NCI-H2196 treated with DMSO at 0.1 percent for 48 hours (cell line): Measurements from ENCODE around the gene FAM25A.
"Not testable (repeated sequence)": the region's sequence is repeated elsewhere in the genome, so short reads cannot be mapped to it uniquely, and the experiment has no call there.

Source experiments
- DNase-seq: peaks from one replicate; lab custom pipeline; 2025; ENCODE audit not compliant: unreplicated experiment; lab: John Stamatoyannopoulos, UW

The FAM25A gene

DNA sequence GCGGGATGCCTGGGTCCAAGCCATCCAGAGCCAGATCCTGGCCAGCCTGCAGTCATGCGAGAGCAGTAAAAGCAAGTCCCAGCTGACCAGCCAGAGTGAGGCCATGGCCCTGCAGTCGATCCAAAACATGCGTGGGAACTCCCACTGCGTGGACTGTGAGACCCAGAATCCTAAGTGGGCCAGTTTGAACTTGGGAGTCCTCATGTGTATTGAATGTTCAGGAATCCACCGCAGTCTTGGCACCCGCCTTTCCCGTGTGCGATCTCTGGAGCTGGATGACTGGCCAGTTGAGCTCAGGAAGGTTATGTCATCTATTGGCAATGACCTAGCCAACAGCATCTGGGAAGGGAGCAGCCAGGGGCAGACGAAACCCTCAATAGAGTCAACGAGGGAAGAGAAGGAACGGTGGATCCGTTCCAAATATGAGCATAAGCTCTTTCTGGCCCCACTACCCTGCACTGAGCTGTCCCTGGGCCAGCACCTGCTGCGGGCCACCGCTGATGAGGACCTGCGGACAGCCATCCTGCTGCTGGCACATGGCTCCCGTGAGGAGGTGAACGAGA lies 10.9 kb upstream of the FAM25A start:
- not testable (repeated sequence) for DNase-seq

DNA sequence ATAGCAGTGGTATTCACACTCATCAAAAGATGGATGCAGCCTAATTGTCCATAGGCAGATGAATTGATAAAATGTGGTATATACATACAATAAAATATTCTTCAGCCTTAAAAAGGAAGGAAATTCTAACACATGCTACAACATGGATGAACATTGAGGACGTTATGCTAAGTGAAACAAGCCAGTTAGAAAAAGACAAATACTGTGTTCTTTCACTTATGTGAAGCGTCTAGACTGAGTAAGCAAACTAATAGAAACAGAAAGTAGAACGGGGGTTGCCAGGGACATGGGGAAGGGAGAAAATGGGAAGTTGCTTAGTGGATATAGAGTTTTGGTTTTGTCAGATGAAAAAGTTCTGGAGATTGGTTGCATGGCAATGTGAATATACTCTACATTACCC lies 6.6 kb upstream of the FAM25A start:
- DNase-seq = not testable (repeated sequence)

DNA sequence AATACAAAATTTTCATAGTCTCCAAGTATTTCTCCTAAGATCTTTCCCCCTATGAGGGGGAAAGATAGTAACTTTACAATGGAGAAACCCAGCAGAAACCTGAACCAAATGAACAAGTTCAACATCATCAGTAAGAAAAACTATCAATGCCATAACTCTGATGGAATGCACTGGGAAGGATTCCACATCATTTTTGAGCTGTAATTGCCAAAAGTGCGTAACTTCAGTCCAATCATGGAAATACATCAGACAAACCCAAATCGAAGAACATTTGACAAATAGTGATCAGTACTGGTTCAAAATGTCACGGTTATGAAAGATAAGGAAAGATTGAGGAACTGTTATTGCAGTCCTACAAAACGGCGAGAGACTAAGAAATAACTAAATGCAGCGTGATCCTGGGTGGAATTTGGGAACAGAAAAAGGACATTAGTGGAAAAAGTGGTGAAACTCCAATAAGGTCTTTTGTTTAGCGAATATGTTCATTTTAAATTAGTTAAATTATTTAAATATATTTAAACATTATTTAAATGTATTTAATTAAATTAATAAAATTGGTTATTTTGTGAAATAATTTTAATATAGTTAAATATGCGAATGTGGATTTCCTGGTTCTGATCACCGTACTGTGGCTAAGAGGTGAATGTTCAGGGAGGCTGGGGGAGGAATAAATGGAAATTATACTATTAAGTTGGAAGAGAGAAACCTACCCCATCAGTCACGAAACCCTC lies 4.9 kb upstream of the FAM25A start:
- DNase-seq = not testable (repeated sequence)

DNA sequence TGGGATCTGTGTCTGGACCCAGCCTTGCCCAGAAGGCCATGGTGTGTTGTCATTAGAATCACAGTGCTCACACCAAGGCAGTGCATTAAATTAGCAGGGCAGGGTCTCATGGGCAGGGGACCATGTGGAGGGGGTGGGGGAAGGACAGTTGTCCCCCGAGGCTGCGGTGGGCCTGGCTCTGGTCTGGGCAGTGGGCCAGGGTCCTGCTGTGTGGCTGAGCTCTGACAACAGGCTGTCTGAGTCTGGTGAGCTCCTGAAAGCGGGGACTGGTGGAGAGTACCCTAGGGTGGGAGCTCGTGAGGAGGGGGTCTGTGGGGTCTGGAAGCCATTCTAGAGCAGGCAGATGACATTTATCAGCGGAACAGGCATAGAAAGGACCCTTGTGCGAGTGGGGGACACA lies 2.0 kb upstream of the FAM25A start:
- not testable (repeated sequence) for DNase-seq

DNA sequence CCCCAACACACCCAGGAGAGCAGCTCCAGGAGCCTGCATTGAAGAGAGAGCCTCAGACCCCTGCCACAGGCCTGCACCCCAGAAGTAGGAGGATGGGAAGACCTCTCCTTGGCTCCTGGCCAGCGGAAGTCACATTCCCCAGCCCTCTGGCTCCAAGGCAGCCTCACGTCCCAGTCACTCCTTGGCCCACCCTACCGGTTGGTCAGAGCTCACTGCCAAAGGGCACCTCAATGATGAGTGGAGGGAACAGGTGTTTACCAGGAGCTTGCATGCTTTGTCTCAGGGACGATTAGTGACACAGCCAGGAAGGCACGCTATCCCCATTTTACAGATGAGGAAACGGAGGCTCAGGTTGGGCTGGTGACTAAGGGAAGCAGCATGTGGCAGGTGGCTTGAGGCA lies 1.0 kb upstream of the FAM25A start:
- DNase-seq = not testable (repeated sequence)

DNA sequence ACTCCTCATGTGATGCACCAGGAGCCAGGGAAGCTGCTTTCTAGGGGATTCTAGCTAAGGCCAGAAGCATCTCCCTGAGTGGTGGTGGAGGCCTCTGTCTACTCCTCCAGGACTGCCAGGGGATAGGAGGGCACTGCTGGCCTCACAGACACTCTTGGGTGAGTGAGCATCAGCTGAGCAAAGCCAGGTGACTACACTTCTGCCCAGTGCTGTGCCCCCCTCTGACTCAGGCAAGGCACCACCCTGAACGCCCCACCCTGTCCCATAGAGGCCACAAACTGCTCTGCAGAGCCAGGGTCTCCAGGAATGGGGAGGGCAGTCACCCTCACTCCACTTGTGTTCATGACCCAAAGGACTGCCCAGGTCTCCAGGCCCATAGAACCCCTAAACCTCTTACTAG lies 590 bp upstream of the FAM25A start:
- DNase-seq = not testable (repeated sequence)

DNA sequence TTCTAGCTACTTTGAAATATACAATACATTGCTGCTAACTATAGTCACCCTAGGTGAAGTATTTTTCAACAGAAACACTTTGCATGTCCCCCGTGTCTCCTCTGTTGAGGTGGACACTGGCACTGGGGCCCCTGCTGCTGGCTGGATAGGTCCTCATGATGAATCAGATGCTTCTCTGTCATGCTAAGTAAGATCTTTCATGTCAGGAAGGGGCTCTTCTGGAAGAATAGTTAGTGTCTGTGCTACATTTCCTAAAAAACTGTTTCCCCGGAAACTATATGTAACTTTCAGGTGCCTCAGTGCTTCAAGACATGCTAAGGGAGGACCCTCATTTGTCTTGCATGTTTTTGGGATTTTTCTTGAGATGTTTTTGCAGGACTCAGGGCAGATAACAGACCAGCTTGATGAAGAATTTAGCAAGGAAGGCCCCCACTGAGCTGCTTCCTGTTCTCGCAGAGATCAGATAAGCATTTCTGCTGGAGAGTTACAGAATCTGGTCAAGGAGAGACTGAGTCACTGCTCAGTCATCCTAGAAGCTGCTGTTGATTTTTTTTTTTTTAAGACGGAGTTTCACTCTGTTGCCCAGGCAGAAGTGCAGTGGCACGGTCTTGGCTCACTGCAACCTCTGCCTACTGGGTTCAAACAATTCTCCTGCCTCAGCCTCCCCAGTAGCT lies 5.3 kb downstream of the FAM25A start:
- DNase-seq = not testable (repeated sequence)

DNA sequence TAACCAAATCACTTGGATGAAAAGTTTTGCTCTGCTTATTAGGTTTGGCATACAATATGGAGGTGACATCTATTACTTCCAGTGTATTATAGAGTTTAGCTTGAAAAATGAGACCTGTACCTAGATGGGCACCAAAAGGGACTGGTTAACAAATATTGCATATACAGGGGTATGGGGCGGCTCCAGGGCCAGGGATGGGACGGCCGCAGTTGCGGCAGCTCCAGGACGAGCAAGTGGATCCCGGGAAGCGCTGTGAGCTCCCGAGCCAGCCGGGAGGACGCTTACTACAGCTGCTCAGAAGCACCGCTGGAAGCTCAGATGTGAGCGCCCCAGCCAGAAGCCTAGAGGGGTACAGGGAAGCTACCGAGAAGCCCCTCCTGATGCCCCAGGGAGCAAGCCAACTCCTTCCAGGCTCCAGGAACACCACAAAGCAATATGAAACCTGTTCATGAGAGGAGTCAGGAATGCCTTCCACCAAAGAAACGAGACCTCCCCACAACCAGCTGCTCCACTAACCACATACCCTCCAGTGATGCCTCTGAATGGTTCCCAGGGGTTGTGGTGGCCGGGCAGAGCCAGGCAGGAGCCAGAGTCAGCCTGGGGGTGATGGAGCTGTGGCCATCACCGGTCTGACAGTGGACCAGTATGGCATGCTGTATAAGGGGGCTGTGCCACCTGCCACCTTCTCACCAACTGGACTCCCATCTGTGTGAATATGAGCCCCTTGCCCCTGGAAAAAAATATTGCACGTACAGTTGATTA lies 6.8 kb downstream of the FAM25A start:
- DNase-seq = not testable (repeated sequence)

DNA sequence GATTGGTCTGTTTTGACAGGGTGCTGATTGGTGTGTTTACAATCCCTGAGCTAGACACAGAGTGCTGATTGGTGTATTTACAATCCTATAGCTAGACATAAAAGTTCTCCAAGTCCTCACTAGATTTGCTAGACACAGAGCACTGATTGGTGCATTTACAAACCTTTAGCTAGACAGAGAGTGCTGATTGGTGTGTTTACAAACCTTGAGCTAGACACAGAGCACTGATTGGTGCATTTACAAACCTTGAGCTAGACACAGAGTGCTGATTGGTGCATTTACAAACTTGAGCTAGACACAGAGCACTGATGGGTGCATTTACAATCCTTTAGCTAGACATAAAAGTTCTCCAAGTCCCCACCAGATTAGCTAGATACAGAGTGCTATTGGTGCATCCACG lies 10.3 kb downstream of the FAM25A start:
- DNase-seq = not testable (repeated sequence)

- no peak for DNase-seq
Observed at GRCh38 chr10:87030912-87031635, 11.0 kb downstream of the FAM25A start.

DNA sequence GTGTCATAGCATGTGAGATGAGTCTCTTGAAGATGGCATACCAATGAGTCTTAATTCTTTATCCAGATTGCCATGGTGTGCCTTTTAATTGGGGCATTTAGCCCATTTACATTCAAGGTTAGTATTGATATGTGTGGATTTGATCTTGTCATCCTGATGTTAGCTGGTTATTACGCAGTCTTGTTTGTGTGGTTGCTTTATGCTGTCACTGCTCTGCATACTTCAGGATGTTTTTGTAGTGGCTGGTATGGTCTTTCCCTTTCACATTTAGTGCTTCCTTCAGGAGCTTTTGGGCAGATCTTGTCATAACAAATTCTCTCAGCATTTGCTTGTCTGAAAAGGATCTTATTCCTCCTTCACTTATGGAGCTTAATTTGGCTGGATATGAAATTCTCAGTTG lies 16.5 kb downstream of the FAM25A start:
- no peak for DNase-seq

GRCh38 chr10:87038286-87038717 lies 18.2 kb downstream of the FAM25A start:
- no peak for DNase-seq

GRCh38 chr10:87038786-87039185 lies 18.7 kb downstream of the FAM25A start:
- DNase-seq = no peak

- DNase-seq = not testable (repeated sequence)
Observed at GRCh38 chr10:87043579-87043978, 23.5 kb downstream of the FAM25A start.

DNA sequence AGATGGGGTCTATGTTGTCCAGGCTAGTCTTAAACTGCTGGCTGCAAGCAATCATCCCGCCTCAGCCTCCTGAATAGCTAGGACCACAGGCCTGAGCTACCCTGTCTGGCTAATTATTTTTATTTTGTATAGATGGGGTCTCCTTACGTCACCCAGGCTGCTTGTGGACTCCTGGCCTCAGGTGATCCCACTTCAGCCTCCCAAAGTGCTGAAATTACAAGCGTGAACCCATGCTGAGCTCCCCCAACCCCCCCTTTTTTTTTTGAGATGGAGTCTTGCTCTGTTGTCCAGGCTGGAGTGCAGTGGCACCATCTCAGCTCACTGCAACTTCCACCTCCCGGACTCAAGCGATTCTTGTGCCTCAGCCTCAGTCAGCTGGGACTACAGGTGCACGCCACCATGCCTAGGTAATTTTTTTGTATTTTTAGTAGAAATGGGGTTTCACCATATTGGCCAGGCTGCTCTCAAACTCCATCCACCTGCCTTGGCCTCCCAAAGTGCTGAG lies 25.4 kb downstream of the FAM25A start:
- no peak for DNase-seq

DNA sequence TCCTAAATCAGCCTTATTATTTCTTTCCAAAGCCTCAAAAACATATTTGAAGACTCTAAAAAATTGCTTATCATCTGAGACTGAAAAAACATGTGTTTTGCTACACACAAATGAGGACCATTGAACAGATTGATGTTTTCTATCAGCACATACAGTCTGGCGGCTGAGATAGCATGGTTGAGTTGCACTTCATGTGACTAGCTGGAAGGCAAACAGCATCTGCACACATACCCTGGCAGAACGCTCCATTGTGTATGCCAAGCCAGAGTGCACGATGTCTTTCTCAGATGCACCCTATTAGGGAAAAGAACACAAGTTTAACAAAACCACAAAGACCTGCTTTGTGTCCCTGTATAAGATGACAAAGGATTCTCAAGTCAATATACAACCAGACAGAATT lies 33.0 kb downstream of the FAM25A start:
- DNase-seq = no peak

DNA sequence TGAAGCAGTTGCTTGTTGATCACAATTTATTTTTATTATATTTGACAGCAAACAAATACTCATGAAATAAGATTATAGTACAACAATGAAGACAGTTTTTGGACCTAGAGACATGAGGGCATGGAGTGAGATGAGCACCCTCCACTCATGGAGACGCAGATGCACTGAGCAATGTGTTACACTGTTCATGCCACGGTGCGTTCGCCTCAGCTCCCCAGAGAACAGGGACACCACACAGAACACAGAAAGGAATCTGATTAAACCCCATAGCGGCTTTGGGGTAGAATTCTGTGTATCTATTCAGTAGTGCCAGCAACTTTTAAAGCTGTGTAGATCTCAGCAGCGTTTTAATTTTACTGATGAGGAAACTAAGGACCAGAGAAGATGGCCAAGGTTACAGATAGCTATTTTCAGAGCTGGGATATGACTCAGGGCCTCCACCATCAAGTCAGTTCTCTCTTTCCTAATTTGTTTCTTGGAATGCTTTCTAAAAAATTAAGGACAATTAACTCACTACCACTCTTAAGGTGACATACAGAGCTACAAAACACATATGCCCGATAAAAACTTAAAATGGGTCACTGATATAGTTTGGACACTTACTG lies 33.6 kb downstream of the FAM25A start:
- DNase-seq = no peak

- DNase-seq = no peak
Observed at GRCh38 chr10:87054373-87055295, 34.5 kb downstream of the FAM25A start.

DNA sequence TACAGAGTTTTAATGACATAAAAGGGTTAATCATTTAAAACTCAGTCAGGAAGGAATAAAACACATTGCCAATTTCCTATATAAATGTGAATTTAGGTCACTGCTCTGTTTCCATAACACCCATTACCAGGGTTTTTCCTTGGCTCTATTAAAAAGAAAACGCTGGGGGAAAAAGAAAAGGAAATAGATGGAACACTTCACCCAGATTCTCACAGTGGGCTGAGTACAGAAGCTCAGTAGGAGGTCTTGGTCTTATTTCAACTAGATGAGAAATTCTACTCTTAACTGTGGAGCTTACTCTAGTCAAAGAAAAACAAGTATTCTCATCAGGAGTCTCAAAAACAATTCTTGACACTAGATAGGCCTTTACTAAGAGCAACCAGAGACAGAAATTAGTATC lies 38.1 kb downstream of the FAM25A start:
- DNase-seq = no peak
